Suprapubic skin (tissue), 4 donors: ENCODE measurements around the gene SLC36A1.

Experiments
- EP300 ChIP-seq: sonication (generic); formaldehyde crosslinking; IDR thresholded peaks from one replicate; pipeline ENCODE4 v1.6.1; 2017; ENCODE audit warnings: antibody characterized with exemption
- POLR2A ChIP-seq, 2 donors: fragments of 450-650 bp; IDR thresholded peaks; one replicate each; pipeline ENCODE4 v1.6.1; 2017; ENCODE audit warnings: antibody characterized with exemption in 2 of 2, mild to moderate bottlenecking in 2 of 2, moderate library complexity in 2 of 2
- POLR2AphosphoS5 ChIP-seq, 3 donors: sonication (generic); formaldehyde crosslinking; IDR thresholded peaks; one replicate each; pipeline ENCODE4 v1.6.1; 2017; ENCODE audit warnings: antibody characterized with exemption in 3 of 3
- TF ChIP-seq, protein P1 (sequence below), 2 donors: fragments of 200-600 bp in 1 of 2; fragments of 450-650 bp in 1 of 2; sonication (generic) in 1 of 2; IDR thresholded peaks; one replicate each; pipeline ENCODE4 v1.5.1; 2016 to 2019; ENCODE audit warnings: antibody characterized with exemption in 2 of 2, mild to moderate bottlenecking in 1 of 2, moderate library complexity in 1 of 2

DNA sequence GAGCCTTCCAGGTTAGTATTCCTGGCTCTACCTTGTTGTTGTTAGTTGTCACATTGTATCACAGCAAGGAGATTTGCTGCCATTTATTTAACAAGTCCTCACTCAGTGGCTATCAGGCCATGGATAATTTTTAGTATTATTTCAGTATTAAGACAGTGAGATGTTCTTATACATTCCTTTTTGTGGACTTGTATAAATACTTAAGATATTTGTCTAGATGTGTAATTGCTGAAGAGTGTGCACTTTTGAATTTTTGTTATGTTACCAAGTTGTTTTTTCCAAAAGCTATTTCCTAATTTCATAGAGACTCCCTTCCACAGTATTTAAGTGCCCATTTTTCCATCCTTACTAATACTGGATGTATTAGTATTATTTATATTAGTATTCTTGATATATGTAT lies 22.0 kb downstream of the SLC36A1 start:
- TF ChIP-seq, protein P1, sequence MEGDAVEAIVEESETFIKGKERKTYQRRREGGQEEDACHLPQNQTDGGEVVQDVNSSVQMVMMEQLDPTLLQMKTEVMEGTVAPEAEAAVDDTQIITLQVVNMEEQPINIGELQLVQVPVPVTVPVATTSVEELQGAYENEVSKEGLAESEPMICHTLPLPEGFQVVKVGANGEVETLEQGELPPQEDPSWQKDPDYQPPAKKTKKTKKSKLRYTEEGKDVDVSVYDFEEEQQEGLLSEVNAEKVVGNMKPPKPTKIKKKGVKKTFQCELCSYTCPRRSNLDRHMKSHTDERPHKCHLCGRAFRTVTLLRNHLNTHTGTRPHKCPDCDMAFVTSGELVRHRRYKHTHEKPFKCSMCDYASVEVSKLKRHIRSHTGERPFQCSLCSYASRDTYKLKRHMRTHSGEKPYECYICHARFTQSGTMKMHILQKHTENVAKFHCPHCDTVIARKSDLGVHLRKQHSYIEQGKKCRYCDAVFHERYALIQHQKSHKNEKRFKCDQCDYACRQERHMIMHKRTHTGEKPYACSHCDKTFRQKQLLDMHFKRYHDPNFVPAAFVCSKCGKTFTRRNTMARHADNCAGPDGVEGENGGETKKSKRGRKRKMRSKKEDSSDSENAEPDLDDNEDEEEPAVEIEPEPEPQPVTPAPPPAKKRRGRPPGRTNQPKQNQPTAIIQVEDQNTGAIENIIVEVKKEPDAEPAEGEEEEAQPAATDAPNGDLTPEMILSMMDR (IDR thresholded peaks at IDR 0.05) = no peak
- TF ChIP-seq POLR2AphosphoS5 (IDR thresholded peaks at IDR 0.05) (no peak), EP300 (no peak), POLR2A (IDR thresholded peaks at IDR 0.05) (no peak)
